ENCODE results near the gene CRELD1.
A peak's percentile ranks its signal among the peaks of the same experiment; 100 is the strongest.

The CRELD1 gene

GRCh38 chr3:9945358-9945757, 11.7 kb downstream of the CRELD1 start:
- Histone ChIP-seq H3K4me3 (ENCODE audit: insufficient read depth, low read depth, low read length, poor library complexity, severe bottlenecking) (no peak overlapping the region), H3K9me3 (ENCODE audit: control insufficient read depth, low read length) (no peaks in the 10 kb centered on the region), H3K27ac (ENCODE audit: insufficient read depth, low read length, poor library complexity, severe bottlenecking) (peak overlapping the region; percentile 21), H3K4me1 (ENCODE audit: control insufficient read depth, insufficient read depth, low read length, poor library complexity, severe bottlenecking) (no peaks in the 10 kb centered on the region), H3K27me3 (replicated peaks; ENCODE audit: control insufficient read depth, insufficient read depth, low read length, poor library complexity, severe bottlenecking) (no peaks in the 10 kb centered on the region), H3K36me3 (ENCODE audit: control insufficient read depth, insufficient read depth, low read length) (peaks cover 6% of the 10 kb centered on the region)
- no peak for DNase-seq

GRCh38 chr3:9946112-9947024, 12.7 kb downstream of the CRELD1 start:
- Histone ChIP-seq H3K4me1 (ENCODE audit: control insufficient read depth, insufficient read depth, low read length, poor library complexity, severe bottlenecking) (peaks cover 7% of the 10 kb centered on the region), H3K27me3 (replicated peaks; ENCODE audit: control insufficient read depth, insufficient read depth, low read length, poor library complexity, severe bottlenecking) (no peaks in the 10 kb centered on the region), H3K27ac (ENCODE audit: insufficient read depth, low read length, poor library complexity, severe bottlenecking) (peak overlapping the region; percentile 58), H3K9me3 (ENCODE audit: control insufficient read depth, low read length) (no peaks in the 10 kb centered on the region), H3K36me3 (ENCODE audit: control insufficient read depth, insufficient read depth, low read length) (no peaks in the 10 kb centered on the region), H3K4me3 (ENCODE audit: insufficient read depth, low read depth, low read length, poor library complexity, severe bottlenecking) (peak overlapping the region; percentile 45)
- peak; percentile 67 to 77 (median 68) for DNase-seq

GRCh38 chr3:9947025-9947995, 13.7 kb downstream of the CRELD1 start:
- no peaks in the 10 kb centered on the region for H3K9me3 ChIP-seq (ENCODE audit: control insufficient read depth, low read length)
- DNase-seq, result no peak
- peaks cover 12% of the 10 kb centered on the region for H3K4me1 ChIP-seq (ENCODE audit: control insufficient read depth, insufficient read depth, low read length, poor library complexity, severe bottlenecking)
- no peak overlapping the region for H3K4me3 ChIP-seq (ENCODE audit: insufficient read depth, low read depth, low read length, poor library complexity, severe bottlenecking)
- H3K27me3 ChIP-seq (replicated peaks; ENCODE audit: control insufficient read depth, insufficient read depth, low read length, poor library complexity, severe bottlenecking), result no peaks in the 10 kb centered on the region
- no peaks in the 10 kb centered on the region for H3K36me3 ChIP-seq (ENCODE audit: control insufficient read depth, insufficient read depth, low read length)
- no peak overlapping the region for H3K27ac ChIP-seq (ENCODE audit: insufficient read depth, low read length, poor library complexity, severe bottlenecking)

- Histone ChIP-seq H3K4me3 (ENCODE audit: insufficient read depth, low read depth, low read length, poor library complexity, severe bottlenecking) (no peak overlapping the region), H3K36me3 (ENCODE audit: control insufficient read depth, insufficient read depth, low read length) (no peaks in the 10 kb centered on the region), H3K4me1 (ENCODE audit: control insufficient read depth, insufficient read depth, low read length, poor library complexity, severe bottlenecking) (peaks cover 12% of the 10 kb centered on the region), H3K27me3 (replicated peaks; ENCODE audit: control insufficient read depth, insufficient read depth, low read length, poor library complexity, severe bottlenecking) (no peaks in the 10 kb centered on the region), H3K9me3 (ENCODE audit: control insufficient read depth, low read length) (no peaks in the 10 kb centered on the region), H3K27ac (ENCODE audit: insufficient read depth, low read length, poor library complexity, severe bottlenecking) (no peak overlapping the region)
- DNase-seq, result no peak
Measured at GRCh38 chr3:9948586-9948985, 15.0 kb downstream of the CRELD1 start.

GRCh38 chr3:9949115-9949514, 15.5 kb downstream of the CRELD1 start:
- Histone ChIP-seq H3K36me3 (ENCODE audit: control insufficient read depth, insufficient read depth, low read length) (no peaks in the 10 kb centered on the region), H3K27ac (ENCODE audit: insufficient read depth, low read length, poor library complexity, severe bottlenecking) (no peak overlapping the region), H3K9me3 (ENCODE audit: control insufficient read depth, low read length) (no peaks in the 10 kb centered on the region), H3K4me3 (ENCODE audit: insufficient read depth, low read depth, low read length, poor library complexity, severe bottlenecking) (no peak overlapping the region), H3K27me3 (replicated peaks; ENCODE audit: control insufficient read depth, insufficient read depth, low read length, poor library complexity, severe bottlenecking) (no peaks in the 10 kb centered on the region), H3K4me1 (ENCODE audit: control insufficient read depth, insufficient read depth, low read length, poor library complexity, severe bottlenecking) (peaks cover 12% of the 10 kb centered on the region)
- no peak for DNase-seq

- DNase-seq, result no peak
- Histone ChIP-seq H3K36me3 (ENCODE audit: control insufficient read depth, insufficient read depth, low read length) (no peaks in the 10 kb centered on the region), H3K4me3 (ENCODE audit: insufficient read depth, low read depth, low read length, poor library complexity, severe bottlenecking) (no peak overlapping the region), H3K9me3 (ENCODE audit: control insufficient read depth, low read length) (no peaks in the 10 kb centered on the region), H3K4me1 (ENCODE audit: control insufficient read depth, insufficient read depth, low read length, poor library complexity, severe bottlenecking) (peaks cover 12% of the 10 kb centered on the region), H3K27ac (ENCODE audit: insufficient read depth, low read length, poor library complexity, severe bottlenecking) (no peak overlapping the region), H3K27me3 (replicated peaks; ENCODE audit: control insufficient read depth, insufficient read depth, low read length, poor library complexity, severe bottlenecking) (no peaks in the 10 kb centered on the region)
Measured at GRCh38 chr3:9949626-9950025, 16.0 kb downstream of the CRELD1 start.

- H3K27ac ChIP-seq (ENCODE audit: insufficient read depth, low read length, poor library complexity, severe bottlenecking), result no peak overlapping the region
- no peaks in the 10 kb centered on the region for H3K27me3 ChIP-seq (replicated peaks; ENCODE audit: control insufficient read depth, insufficient read depth, low read length, poor library complexity, severe bottlenecking)
- H3K9me3 ChIP-seq (ENCODE audit: control insufficient read depth, low read length), result no peaks in the 10 kb centered on the region
- peak overlapping the region; percentile 69 for H3K4me3 ChIP-seq (ENCODE audit: insufficient read depth, low read depth, low read length, poor library complexity, severe bottlenecking)
- H3K4me1 ChIP-seq (ENCODE audit: control insufficient read depth, insufficient read depth, low read length, poor library complexity, severe bottlenecking), result peaks cover 12% of the 10 kb centered on the region
- no peak for DNase-seq
- H3K36me3 ChIP-seq (ENCODE audit: control insufficient read depth, insufficient read depth, low read length), result no peaks in the 10 kb centered on the region
Measured at GRCh38 chr3:9951126-9951525, 17.5 kb downstream of the CRELD1 start.

- Histone ChIP-seq H3K4me1 (ENCODE audit: control insufficient read depth, insufficient read depth, low read length, poor library complexity, severe bottlenecking) (peaks cover 12% of the 10 kb centered on the region), H3K36me3 (ENCODE audit: control insufficient read depth, insufficient read depth, low read length) (no peaks in the 10 kb centered on the region), H3K9me3 (ENCODE audit: control insufficient read depth, low read length) (no peaks in the 10 kb centered on the region), H3K27me3 (replicated peaks; ENCODE audit: control insufficient read depth, insufficient read depth, low read length, poor library complexity, severe bottlenecking) (no peaks in the 10 kb centered on the region), H3K27ac (ENCODE audit: insufficient read depth, low read length, poor library complexity, severe bottlenecking) (no peak overlapping the region), H3K4me3 (ENCODE audit: insufficient read depth, low read depth, low read length, poor library complexity, severe bottlenecking) (peak overlapping the region; percentile 69)
- no peak for DNase-seq
Measured at GRCh38 chr3:9951598-9951961, 17.9 kb downstream of the CRELD1 start.

- Histone ChIP-seq H3K27ac (ENCODE audit: insufficient read depth, low read length, poor library complexity, severe bottlenecking) (no peak within 1 kb of the TSS), H3K36me3 (ENCODE audit: control insufficient read depth, insufficient read depth, low read length) (no peaks in the 10 kb centered on the region), H3K4me3 (ENCODE audit: insufficient read depth, low read depth, low read length, poor library complexity, severe bottlenecking) (peak within 1 kb of the TSS; percentile 69), H3K27me3 (replicated peaks; ENCODE audit: control insufficient read depth, insufficient read depth, low read length, poor library complexity, severe bottlenecking) (no peaks in the 10 kb centered on the region), H3K9me3 (ENCODE audit: control insufficient read depth, low read length) (no peaks in the 10 kb centered on the region), H3K4me1 (ENCODE audit: control insufficient read depth, insufficient read depth, low read length, poor library complexity, severe bottlenecking) (peaks cover 12% of the 10 kb centered on the region)
- DNase-seq, result peak in 2 of 3 donors; percentile 19 to 20
Measured at GRCh38 chr3:9951962-9952805, 18.6 kb downstream of the CRELD1 start, which contains the start of gene PRRT3. PRRT3 (minus strand) TSS chr3:9952408; CDS start chr3:9950115, 2,293 bp downstream.

Measured in effector memory CD4-positive, alpha-beta T cell (primary cell).